ENCODE data around the gene CMTM6. TPM values are rescaled to one million over a fixed set of nuclear protein-coding genes. Genes with fewer than 3 reads are reported as not detected.

The CMTM6 gene
- total RNA-seq, 4 donors from 2014 or later = 40.3 to 60.6 (median 51.5) TPM

- WGBS = 77% methylated on average over 4 of the region's 4 CpGs
- H3K9me3 ChIP-seq = no peaks in the 10 kb centered on the region
These were observed 50.6 kb downstream of the CMTM6 start for GRCh38 chr3:32452009-32452408.

GRCh38 chr3:32450992-32451659, 51.5 kb downstream of the CMTM6 start:
- intact Hi-C loops (cut with DNase I) = no loop called here
- Histone ChIP-seq H3K4me1 (peaks cover 0 to 24% (median 22%) of the 10 kb centered on the region in 4 donors), H3K27me3 (no peaks in the 10 kb centered on the region), H3K27ac (replicated peaks in 1 of 4) (no peak overlapping the region), H3K4me3 (no peak overlapping the region), H3K36me3 (peaks cover 0 to 20% (median 5%) of the 10 kb centered on the region in 4 donors), H3K9me3 (no peaks in the 10 kb centered on the region)
- DNase-seq (ENCODE audit: extremely low spot score) = peak; percentile 88
- 98% methylated on average over 10 of the region's 12 CpGs for WGBS
- TF ChIP-seq EP300 (IDR thresholded peaks at IDR 0.05) (no peak), CTCF (IDR thresholded peaks at IDR 0.05) (no peak), POLR2AphosphoS5 (IDR thresholded peaks at IDR 0.05) (no peak), POLR2A (IDR thresholded peaks at IDR 0.05; ENCODE audit: low read depth) (no peak)

More at GRCh38 chr3:32452009-32452408, 50.6 kb downstream of the CMTM6 start:
- no peak for TF ChIP-seq CTCF (IDR thresholded peaks at IDR 0.05)
- TF ChIP-seq POLR2AphosphoS5 (IDR thresholded peaks at IDR 0.05) = no peak
- TF ChIP-seq POLR2A (IDR thresholded peaks at IDR 0.05; ENCODE audit: low read depth) = no peak
- TF ChIP-seq EP300 (IDR thresholded peaks at IDR 0.05) = no peak
- H3K36me3 ChIP-seq = peaks cover 0 to 20% (median 5%) of the 10 kb centered on the region in 4 donors
- no peak overlapping the region for H3K4me3 ChIP-seq
- no peaks in the 10 kb centered on the region for H3K27me3 ChIP-seq
- intact Hi-C loops (cut with DNase I) = no loop called here
- H3K27ac ChIP-seq (replicated peaks in 1 of 4) = no peak overlapping the region
- H3K4me1 ChIP-seq = peaks cover 0 to 24% (median 22%) of the 10 kb centered on the region in 4 donors
- peak; percentile 64 for DNase-seq (ENCODE audit: extremely low spot score)

GRCh38 chr3:32450426-32450825, 52.2 kb downstream of the CMTM6 start:
- WGBS = 98% methylated on average over 2 of the region's 2 CpGs
- intact Hi-C loops (cut with DNase I) = no loop called here
- TF ChIP-seq POLR2AphosphoS5 (IDR thresholded peaks at IDR 0.05) = no peak
- no peak for TF ChIP-seq EP300 (IDR thresholded peaks at IDR 0.05)
- TF ChIP-seq CTCF (IDR thresholded peaks at IDR 0.05) = no peak
- no peak for TF ChIP-seq POLR2A (IDR thresholded peaks at IDR 0.05; ENCODE audit: low read depth)

GRCh38 chr3:32449691-32450090, 53.0 kb downstream of the CMTM6 start:
- no peaks in the 10 kb centered on the region for H3K27me3 ChIP-seq
- DNase-seq (ENCODE audit: extremely low spot score) = no peak
- intact Hi-C loops (cut with DNase I) = no loop called here
- H3K4me1 ChIP-seq = peaks cover 0 to 13% (median 7%) of the 10 kb centered on the region in 4 donors
- no peaks in the 10 kb centered on the region for H3K9me3 ChIP-seq
- no peak overlapping the region for H3K4me3 ChIP-seq
- WGBS = 96% methylated on average over 3 of the region's 3 CpGs
- peaks cover 0 to 20% (median 5%) of the 10 kb centered on the region in 4 donors for H3K36me3 ChIP-seq
- TF ChIP-seq POLR2A (IDR thresholded peaks at IDR 0.05; ENCODE audit: low read depth) = no peak
- TF ChIP-seq CTCF (IDR thresholded peaks at IDR 0.05) = no peak
- TF ChIP-seq EP300 (IDR thresholded peaks at IDR 0.05) = no peak
- no peak for TF ChIP-seq POLR2AphosphoS5 (IDR thresholded peaks at IDR 0.05)
- no peak overlapping the region for H3K27ac ChIP-seq (replicated peaks in 1 of 4)

More at GRCh38 chr3:32450426-32450825, 52.2 kb downstream of the CMTM6 start:
- H3K4me3 ChIP-seq = no peak overlapping the region
- H3K9me3 ChIP-seq = no peaks in the 10 kb centered on the region
- no peak overlapping the region for H3K27ac ChIP-seq (replicated peaks in 1 of 4)
- H3K36me3 ChIP-seq = peaks cover 0 to 20% (median 5%) of the 10 kb centered on the region in 4 donors
- no peaks in the 10 kb centered on the region for H3K27me3 ChIP-seq
- peaks cover 0 to 20% (median 15%) of the 10 kb centered on the region in 4 donors for H3K4me1 ChIP-seq
- peak; percentile 72 for DNase-seq (ENCODE audit: extremely low spot score)

Data from esophagus muscularis mucosa (tissue), 4 donors.